HUES6 (cell line): Measurements from ENCODE around the gene FCGR1A.
"Not testable (repeated sequence)": the region's sequence is repeated elsewhere in the genome, so short reads cannot be mapped to it uniquely, and the experiment has no call there.

Experiments
- H3K27ac ChIP-seq: 2 replicates; pipeline ENCODE4 v1.7.0; 2013; ENCODE audit warnings: low read depth, mild to moderate bottlenecking, low read length, inconsistent platforms
- H3K27me3 ChIP-seq: 2 replicates; pipeline ENCODE4 v1.6.1; 2013; ENCODE audit warnings: low read length; ENCODE audit not compliant: control insufficient read depth, insufficient read depth
- H3K36me3 ChIP-seq: 2 replicates; pipeline ENCODE4 v1.6.1; 2013; ENCODE audit warnings: low read length; ENCODE audit not compliant: control insufficient read depth, insufficient read depth
- H3K4me1 ChIP-seq: 2 replicates; pipeline ENCODE4 v1.6.1; 2013; ENCODE audit warnings: low read length; ENCODE audit not compliant: control insufficient read depth, insufficient read depth
- H3K4me3 ChIP-seq: 2 replicates; pipeline ENCODE4 v1.5.1; 2013; ENCODE audit warnings: low read depth, low read length
- H3K9ac ChIP-seq: one replicate; pipeline ENCODE4 v1.6.1; 2013; ENCODE audit warnings: mild to moderate bottlenecking, low read length
- H3K9me3 ChIP-seq: 2 replicates; pipeline ENCODE4 v1.6.1; 2013; ENCODE audit warnings: low read depth, low read length; ENCODE audit not compliant: control insufficient read depth, insufficient read depth

The FCGR1A gene

DNA sequence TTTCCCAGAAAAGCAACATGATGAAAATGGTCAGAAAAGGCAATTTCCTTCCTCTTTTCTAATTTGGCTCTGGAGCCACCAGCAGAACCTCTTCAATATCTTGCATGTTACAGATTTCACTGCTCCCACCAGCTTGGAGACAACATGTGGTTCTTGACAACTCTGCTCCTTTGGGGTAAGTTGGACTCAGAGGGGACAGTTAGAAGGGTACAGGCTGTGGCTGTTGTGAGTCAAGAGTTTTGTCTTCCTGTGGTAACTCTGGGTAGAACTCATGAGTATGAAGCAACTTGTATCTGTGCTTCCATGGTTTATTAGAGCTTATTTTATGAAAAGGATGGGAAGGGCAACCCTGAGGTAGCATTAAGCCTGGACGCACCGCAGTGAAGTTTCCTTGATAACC, at the start of gene FCGR1A:
Gene FCGR1A, plus strand, starts transcription at position 95 of the 400 bp plus-strand sequence. Its CDS starts 50 bp downstream, at position 145.
- not testable (repeated sequence) for H3K4me3 ChIP-seq, H3K36me3 ChIP-seq

DNA sequence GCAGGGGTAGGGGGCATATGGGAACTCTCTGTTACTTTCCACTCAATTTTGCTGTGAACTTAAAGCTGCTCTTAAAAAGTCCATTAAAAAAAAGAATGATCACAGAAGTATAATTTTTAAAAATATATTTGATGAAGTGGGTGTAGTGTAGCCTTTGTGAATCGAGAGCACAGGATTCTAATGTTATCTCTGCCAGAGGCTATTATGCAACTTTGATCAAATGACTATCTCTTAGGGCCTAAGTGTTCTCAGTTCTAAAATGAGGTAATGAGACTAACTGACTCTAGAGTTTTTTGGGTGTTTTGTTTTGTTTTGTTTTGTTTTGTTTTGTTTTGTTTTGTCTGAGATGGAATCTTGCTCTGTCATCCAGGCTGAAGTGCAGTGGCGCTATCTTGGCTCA, 49.7 kb upstream of the FCGR1A start:
- H3K27me3 ChIP-seq, H3K36me3 ChIP-seq, H3K9me3 ChIP-seq, H3K4me3 ChIP-seq, H3K27ac ChIP-seq, H3K4me1 ChIP-seq, H3K9ac ChIP-seq: not testable (repeated sequence)

More for the DNA sequence above, at the start of gene FCGR1A:
- not testable (repeated sequence) for H3K4me1 ChIP-seq, H3K27ac ChIP-seq, H3K27me3 ChIP-seq, H3K9me3 ChIP-seq, H3K9ac ChIP-seq

DNA sequence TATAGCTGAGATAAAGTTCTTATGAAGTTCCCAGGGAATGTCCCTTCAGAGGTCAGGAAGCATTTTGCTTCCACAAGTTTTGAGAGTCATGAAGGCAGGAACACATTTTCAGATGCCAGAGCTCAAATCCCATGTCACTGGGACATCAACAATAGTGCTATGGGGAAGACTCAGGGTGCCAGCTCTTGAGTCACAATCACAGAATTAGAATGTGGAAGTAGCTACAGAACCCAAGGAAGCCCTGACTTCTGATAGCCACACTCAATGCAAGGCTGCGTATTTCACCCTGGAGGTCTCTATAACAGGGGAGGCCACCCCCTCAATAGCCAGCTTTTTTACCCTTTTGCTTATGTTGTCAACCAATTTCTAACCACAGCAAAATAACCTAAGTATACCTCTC, 47.8 kb upstream of the FCGR1A start:
- not testable (repeated sequence) for H3K27me3 ChIP-seq, H3K36me3 ChIP-seq, H3K4me1 ChIP-seq, H3K9me3 ChIP-seq, H3K27ac ChIP-seq, H3K4me3 ChIP-seq, H3K9ac ChIP-seq

- not testable (repeated sequence) for H3K27me3 ChIP-seq, H3K4me1 ChIP-seq, H3K9ac ChIP-seq, H3K36me3 ChIP-seq, H3K9me3 ChIP-seq, H3K27ac ChIP-seq
- peak overlapping the region; percentile 64 for H3K4me3 ChIP-seq
These were observed 42.3 kb upstream of the FCGR1A start for GRCh38 chr1:149740148-149740581.

GRCh38 chr1:149740590-149741230, 41.8 kb upstream of the FCGR1A start:
- not testable (repeated sequence) for H3K27ac ChIP-seq, H3K4me1 ChIP-seq, H3K9ac ChIP-seq, H3K9me3 ChIP-seq, H3K36me3 ChIP-seq, H3K27me3 ChIP-seq
- peak overlapping the region; percentile 64 for H3K4me3 ChIP-seq

DNA sequence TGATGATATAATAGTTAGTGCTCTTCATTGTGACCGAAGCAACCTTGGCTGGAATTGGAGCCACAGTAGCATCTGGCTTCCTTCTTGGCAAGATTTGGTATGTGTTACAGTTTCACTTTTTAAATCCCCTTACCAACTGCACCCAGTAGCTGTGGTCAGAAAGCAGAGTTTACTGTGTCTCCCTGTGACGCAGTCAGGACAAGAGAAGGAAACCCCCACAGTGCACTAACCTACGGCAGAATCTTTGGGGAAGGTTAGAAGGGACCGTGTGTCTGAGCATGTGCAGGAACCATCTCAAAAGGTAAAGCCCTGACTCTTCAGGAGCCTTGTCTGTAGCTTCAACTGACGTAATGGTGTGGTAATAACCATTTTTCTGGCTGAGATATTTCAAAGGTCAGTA, 40.6 kb upstream of the FCGR1A start:
- not testable (repeated sequence) for H3K4me3 ChIP-seq, H3K36me3 ChIP-seq, H3K27ac ChIP-seq, H3K9me3 ChIP-seq, H3K4me1 ChIP-seq, H3K27me3 ChIP-seq, H3K9ac ChIP-seq

- Histone ChIP-seq H3K9ac (peak overlapping the region; percentile 58), H3K4me3 (peak overlapping the region; percentile 53)
- not testable (repeated sequence) for H3K36me3 ChIP-seq, H3K9me3 ChIP-seq, H3K4me1 ChIP-seq, H3K27me3 ChIP-seq, H3K27ac ChIP-seq
These were observed 35.8 kb upstream of the FCGR1A start for GRCh38 chr1:149746463-149747356.

GRCh38 chr1:149747359-149748143, 34.9 kb upstream of the FCGR1A start:
- H3K4me3 ChIP-seq: peak overlapping the region; percentile 48
- H3K27me3 ChIP-seq, H3K27ac ChIP-seq, H3K4me1 ChIP-seq, H3K9me3 ChIP-seq, H3K36me3 ChIP-seq: not testable (repeated sequence)
- peak overlapping the region; percentile 62 for H3K9ac ChIP-seq

GRCh38 chr1:149748144-149748500, 34.4 kb upstream of the FCGR1A start:
- Histone ChIP-seq H3K9ac (peak overlapping the region; percentile 62), H3K4me3 (peak overlapping the region; percentile 48)
- not testable (repeated sequence) for H3K27me3 ChIP-seq, H3K9me3 ChIP-seq, H3K36me3 ChIP-seq, H3K4me1 ChIP-seq, H3K27ac ChIP-seq

DNA sequence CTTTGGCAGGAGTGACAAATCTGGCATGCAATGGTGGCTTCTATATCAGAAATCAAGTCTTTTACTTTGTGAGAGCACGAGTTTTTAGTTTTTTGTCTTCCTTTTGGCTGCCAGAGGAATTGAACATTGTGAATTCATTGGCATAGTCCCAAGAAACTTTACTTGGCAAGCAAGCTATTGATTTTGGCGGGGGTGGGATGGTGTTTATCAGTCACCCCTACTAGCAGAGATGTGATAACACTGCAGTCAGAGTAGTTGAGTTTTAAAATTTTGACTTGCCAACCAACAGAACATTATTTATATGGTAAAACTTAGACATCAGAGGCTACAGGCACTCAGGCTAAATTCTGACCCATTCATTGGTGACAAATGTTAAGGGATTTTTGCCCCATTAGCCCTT, 31.9 kb upstream of the FCGR1A start:
- not testable (repeated sequence) for H3K4me3 ChIP-seq, H3K27ac ChIP-seq, H3K9me3 ChIP-seq, H3K36me3 ChIP-seq, H3K4me1 ChIP-seq, H3K9ac ChIP-seq, H3K27me3 ChIP-seq

DNA sequence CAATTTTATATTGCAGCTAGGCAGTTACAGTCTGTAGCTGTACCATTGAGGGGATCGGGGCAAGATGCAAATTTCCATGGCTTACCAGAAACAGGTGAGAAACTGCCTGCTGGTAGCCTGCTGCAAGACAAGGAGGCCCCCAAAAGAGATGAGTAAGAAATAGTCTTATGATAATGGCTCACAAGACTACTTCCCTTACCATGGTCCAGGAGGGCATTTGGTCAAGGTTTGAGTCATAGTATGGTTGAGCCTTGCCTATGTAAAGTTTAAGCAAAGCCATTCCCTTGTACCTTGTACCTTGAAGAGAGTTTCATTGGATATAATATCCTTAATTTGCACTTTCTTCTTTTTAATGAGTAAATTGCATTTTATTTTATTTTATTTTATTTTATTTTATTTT, 30.3 kb upstream of the FCGR1A start:
- H3K36me3 ChIP-seq, H3K27me3 ChIP-seq, H3K9ac ChIP-seq, H3K27ac ChIP-seq, H3K9me3 ChIP-seq, H3K4me3 ChIP-seq, H3K4me1 ChIP-seq: not testable (repeated sequence)
